Activated CD4-positive, alpha-beta T cell treated with anti-CD3 and anti-CD28 coated beads, Interleukin-2, amount 50 U/mL, for 1 hour (primary cell): ENCODE results near the gene NDUFS5.
"Not testable (repeated sequence)": the region's sequence is repeated elsewhere in the genome, so short reads cannot be mapped to it uniquely, and the experiment has no call there.

Experiments
- DNase-seq: peaks from one replicate; pipeline ENCODE4 v3.0.0-alpha.2; 2020

The NDUFS5 gene

GRCh38 chr1:39026051-39026865 lies at the start of gene NDUFS5:
TSS of gene NDUFS5 (plus strand) at chr1:39026350. CDS start at chr1:39028725, 2,375 bp downstream.
- peak; percentile 79 for DNase-seq

- DNase-seq, result peak; percentile 59
Measured at GRCh38 chr1:38977399-38978244, 48.5 kb upstream of the NDUFS5 start.

GRCh38 chr1:38978245-38978542 lies 48.0 kb upstream of the NDUFS5 start:
- DNase-seq, result peak; percentile 16

- DNase-seq, result not testable (repeated sequence)
Measured at GRCh38 chr1:38979380-38979779, 46.8 kb upstream of the NDUFS5 start.

GRCh38 chr1:38989979-38990378 lies 36.2 kb upstream of the NDUFS5 start:
- DNase-seq, result no peak

GRCh38 chr1:38990386-38990737 lies 35.8 kb upstream of the NDUFS5 start:
- no peak for DNase-seq

- peak; percentile 90 for DNase-seq
Measured at GRCh38 chr1:38990738-38991637, 35.2 kb upstream of the NDUFS5 start, which contains the start of gene AKIRIN1. TSS of gene AKIRIN1 (plus strand) at chr1:38991276. CDS start at chr1:38991381, 105 bp downstream.

- DNase-seq, result peak; percentile 5
Measured at GRCh38 chr1:38991638-38992411, 34.3 kb upstream of the NDUFS5 start.

GRCh38 chr1:38992412-38993111 lies 33.6 kb upstream of the NDUFS5 start:
- DNase-seq, result no peak

- no peak for DNase-seq
Measured at GRCh38 chr1:38994196-38994595, 32.0 kb upstream of the NDUFS5 start.

GRCh38 chr1:38997034-38997900 lies 28.9 kb upstream of the NDUFS5 start:
- DNase-seq, result no peak

- no peak for DNase-seq
Measured at GRCh38 chr1:38997901-38998190, 28.3 kb upstream of the NDUFS5 start.

- no peak for DNase-seq
Measured at GRCh38 chr1:39001516-39002421, 24.4 kb upstream of the NDUFS5 start.

- DNase-seq, result no peak
Measured at GRCh38 chr1:39003281-39003680, 22.9 kb upstream of the NDUFS5 start.

GRCh38 chr1:39003794-39004193 lies 22.4 kb upstream of the NDUFS5 start:
- DNase-seq, result no peak

- DNase-seq, result no peak
Measured at GRCh38 chr1:39006287-39006686, 19.9 kb upstream of the NDUFS5 start.

- DNase-seq, result no peak
Measured at GRCh38 chr1:39006726-39007645, 19.2 kb upstream of the NDUFS5 start.

- DNase-seq, result not testable (repeated sequence)
Measured at GRCh38 chr1:39014956-39015355, 11.2 kb upstream of the NDUFS5 start.
